ENCODE results near the gene CGB7. TPM values are rescaled to one million over a fixed set of nuclear protein-coding genes. Genes with fewer than 3 reads are reported as not detected.

CGB7 gene
- total and polyA plus RNA-seq, 2 experiments from 2014 or later, result 0.32 to 0.97 TPM

- no peak for TF ChIP-seq ZNF114 (CRISPR knock-in tag; IDR thresholded peaks at IDR 0.05)
- TF ChIP-seq ZNF331 (CRISPR knock-in tag; IDR thresholded peaks at IDR 0.05; ENCODE audit: low read depth), result no peak
- Mint-ChIP-seq H3K36me3 (ENCODE audit: low read depth) (peaks cover 93% of the 10 kb centered on the region), H3K4me1 (0 out of 3 replicates have a peak, but pooled peaks cover 5% of the 10 kb centered on the region), H3K9me3 (no peaks in the 10 kb centered on the region), H3K27ac (peak overlapping the region; percentile 44; the same call in 1 of the 2 replicates), H3K4me3 (no peak overlapping the region), H3K27me3 (ENCODE audit: insufficient read depth, low read depth, poor library complexity) (peaks cover 4% of the 10 kb centered on the region)
- no peaks in the 10 kb centered on the region for H3K27me3 ChIP-seq (ENCODE audit: insufficient read depth)
- no peaks in the 10 kb centered on the region for H3K9me2 ChIP-seq (ENCODE audit: insufficient read depth)
- peaks cover 72% of the 10 kb centered on the region for H3K79me2 ChIP-seq (replicated peaks; ENCODE audit: insufficient read depth)
- ATAC-seq, result no peak; the same call in 2 of the 3 replicates
- DNase-seq (ENCODE audit: low spot score), result no peak
- H3K27ac ChIP-seq (ENCODE audit: low read depth), result no peak overlapping the region
- H4K20me1 ChIP-seq (replicated peaks; ENCODE audit: insufficient read depth), result peaks cover 59% of the 10 kb centered on the region
- no peak overlapping the region for H3K4me2 ChIP-seq
- H2AFZ ChIP-seq, result no peak overlapping the region
- H3F3A ChIP-seq (replicated peaks; ENCODE audit: low read depth), result peaks cover 62% of the 10 kb centered on the region
- H3K4me1 ChIP-seq (ENCODE audit: insufficient read depth), result no peaks in the 10 kb centered on the region
- H3K4me3 ChIP-seq, result no peak overlapping the region
- H3K36me3 ChIP-seq (ENCODE audit: insufficient read depth), result peaks cover 39% of the 10 kb centered on the region
Observed at GRCh38 chr19:49094505-49095482, 37.2 kb upstream of the CGB7 start.

- Histone ChIP-seq H3K27me3 (ENCODE audit: insufficient read depth) (no peaks in the 10 kb centered on the region), H3K4me3 (no peak overlapping the region), H3F3A (replicated peaks; ENCODE audit: low read depth) (peaks cover 60% of the 10 kb centered on the region), H3K4me2 (no peak overlapping the region), H3K9me2 (ENCODE audit: insufficient read depth) (no peaks in the 10 kb centered on the region), H3K79me2 (replicated peaks; ENCODE audit: insufficient read depth) (peaks cover 78% of the 10 kb centered on the region), H3K36me3 (ENCODE audit: insufficient read depth) (peaks cover 38% of the 10 kb centered on the region), H3K27ac (ENCODE audit: low read depth) (no peak overlapping the region; the same call in 1 of the 2 replicates), H2AFZ (no peak overlapping the region), H3K4me1 (ENCODE audit: insufficient read depth) (no peaks in the 10 kb centered on the region), H4K20me1 (replicated peaks; ENCODE audit: insufficient read depth) (peaks cover 55% of the 10 kb centered on the region)
- Mint-ChIP-seq H3K27me3 (ENCODE audit: insufficient read depth, low read depth, poor library complexity) (peaks cover 4% of the 10 kb centered on the region), H3K9me3 (no peaks in the 10 kb centered on the region), H3K4me3 (no peak overlapping the region), H3K4me1 (0 out of 3 replicates have a peak, but pooled peaks cover 5% of the 10 kb centered on the region), H3K27ac (no peak overlapping the region), H3K36me3 (ENCODE audit: low read depth) (peaks cover 88% of the 10 kb centered on the region)
- ATAC-seq (no peak), DNase-seq (ENCODE audit: low spot score) (no peak)
- TF ChIP-seq JUNB (IDR thresholded peaks at IDR 0.05; ENCODE audit: unreplicated experiment) (no peak), CREB1 (CRISPR knock-in tag; IDR thresholded peaks at IDR 0.05; ENCODE audit: low read depth) (no peak), ETS1 (IDR thresholded peaks at IDR 0.05) (no peak), ZNF114 (CRISPR knock-in tag; IDR thresholded peaks at IDR 0.05) (no peak), ZNF331 (CRISPR knock-in tag; IDR thresholded peaks at IDR 0.05; ENCODE audit: low read depth) (no peak)
Observed at GRCh38 chr19:49092686-49093085, 35.1 kb upstream of the CGB7 start.

GRCh38 chr19:49091391-49092038 lies 34.0 kb upstream of the CGB7 start:
- no peaks in the 10 kb centered on the region for H3K9me3 Mint-ChIP-seq
- Histone ChIP-seq H3K4me2 (no peak overlapping the region), H3K27me3 (ENCODE audit: insufficient read depth) (no peaks in the 10 kb centered on the region), H4K20me1 (replicated peaks; ENCODE audit: insufficient read depth) (peaks cover 56% of the 10 kb centered on the region), H3K4me3 (no peak overlapping the region), H3F3A (replicated peaks; ENCODE audit: low read depth) (peaks cover 48% of the 10 kb centered on the region), H3K36me3 (ENCODE audit: insufficient read depth) (peaks cover 41% of the 10 kb centered on the region), H3K4me1 (ENCODE audit: insufficient read depth) (peaks cover 3% of the 10 kb centered on the region), H3K27ac (ENCODE audit: low read depth) (no peak overlapping the region), H2AFZ (no peak overlapping the region), H3K9me2 (ENCODE audit: insufficient read depth) (no peaks in the 10 kb centered on the region), H3K79me2 (replicated peaks; ENCODE audit: insufficient read depth) (peaks cover 90% of the 10 kb centered on the region)
- TF ChIP-seq POLR2AphosphoS5 (IDR thresholded peaks at IDR 0.05; ENCODE audit: low read depth), result no peak
- no peak for TF ChIP-seq REST (IDR thresholded peaks at IDR 0.05; ENCODE audit: unreplicated experiment)
- ATAC-seq (no peak), DNase-seq (ENCODE audit: low spot score) (no peak)
- peaks cover 4% of the 10 kb centered on the region for H3K27me3 Mint-ChIP-seq (ENCODE audit: insufficient read depth, low read depth, poor library complexity)
- peaks cover 88% of the 10 kb centered on the region for H3K36me3 Mint-ChIP-seq (ENCODE audit: low read depth)
- no peak overlapping the region for H3K4me3 Mint-ChIP-seq
- H3K27ac Mint-ChIP-seq, result no peak overlapping the region
- H3K4me1 Mint-ChIP-seq, result peaks cover 7% of the 10 kb centered on the region

Measured in GM23338 (cell line).